ENCODE results near the gene USP4.
"Not testable (repeated sequence)": the region's sequence is repeated elsewhere in the genome, so short reads cannot be mapped to it uniquely, and the experiment has no call there.

Gene USP4

GRCh38 chr3:49339941-49340800, at the start of gene USP4:
TSS of gene USP4 (minus strand) at chr3:49340053. CDS start at chr3:49340024, 29 bp downstream.
- peak; percentile 91 for DNase-seq

- DNase-seq: no peak
These were observed 49.4 kb upstream of the USP4 start for GRCh38 chr3:49389297-49389696.

GRCh38 chr3:49388289-49388820, 48.5 kb upstream of the USP4 start:
- DNase-seq: no peak

GRCh38 chr3:49387721-49388120, 47.9 kb upstream of the USP4 start:
- no peak for DNase-seq

GRCh38 chr3:49386056-49386756, 46.4 kb upstream of the USP4 start:
- DNase-seq: no peak

- no peak for DNase-seq
These were observed 45.8 kb upstream of the USP4 start for GRCh38 chr3:49385617-49386016.

- no peak for DNase-seq
These were observed 43.5 kb upstream of the USP4 start for GRCh38 chr3:49383387-49383786.

- DNase-seq: peak; percentile 89
These were observed 38.5 kb upstream of the USP4 start for GRCh38 chr3:49378249-49378895.

- peak; percentile 52 for DNase-seq
These were observed 37.6 kb upstream of the USP4 start for GRCh38 chr3:49377483-49377882.

- DNase-seq: no peak
These were observed 32.1 kb upstream of the USP4 start for GRCh38 chr3:49371946-49372345.

- DNase-seq: no peak
These were observed 30.9 kb upstream of the USP4 start for GRCh38 chr3:49370585-49371290.

GRCh38 chr3:49362561-49362960, 22.7 kb upstream of the USP4 start:
- DNase-seq: peak; percentile 30

- DNase-seq: peak; percentile 54
These were observed 19.8 kb upstream of the USP4 start for GRCh38 chr3:49359623-49360022.

- DNase-seq: no peak
These were observed 19.0 kb upstream of the USP4 start for GRCh38 chr3:49358884-49359225.

GRCh38 chr3:49358217-49358883, 18.5 kb upstream of the USP4 start, which contains the start of gene GPX1:
TSS of gene GPX1 (minus strand) at chr3:49358353. CDS start at chr3:49358278, 75 bp downstream.
- peak; percentile 97 for DNase-seq

GRCh38 chr3:49357443-49358216, 17.8 kb upstream of the USP4 start:
- peak; percentile 90 for DNase-seq

GRCh38 chr3:49357095-49357442, 17.2 kb upstream of the USP4 start:
- not testable (repeated sequence) for DNase-seq

- DNase-seq: no peak
These were observed 13.1 kb upstream of the USP4 start for GRCh38 chr3:49352890-49353421.

GRCh38 chr3:49352281-49352680, 12.4 kb upstream of the USP4 start:
- DNase-seq: no peak

- peak; percentile 81 for DNase-seq
These were observed 11.7 kb upstream of the USP4 start for GRCh38 chr3:49351521-49352011.
